NCI-H2196 treated with DMSO at 0.1 percent for 48 hours (cell line): ENCODE data around the gene COTL1.
A peak's percentile ranks its signal among the peaks of the same experiment; 100 is the strongest.
"Not testable (repeated sequence)": the region's sequence is repeated elsewhere in the genome, so short reads cannot be mapped to it uniquely, and the experiment has no call there.

Source experiments
- DNase-seq: peaks from one replicate; lab custom pipeline; 2025; ENCODE audit not compliant: unreplicated experiment; lab: John Stamatoyannopoulos, UW

The COTL1 gene

DNA sequence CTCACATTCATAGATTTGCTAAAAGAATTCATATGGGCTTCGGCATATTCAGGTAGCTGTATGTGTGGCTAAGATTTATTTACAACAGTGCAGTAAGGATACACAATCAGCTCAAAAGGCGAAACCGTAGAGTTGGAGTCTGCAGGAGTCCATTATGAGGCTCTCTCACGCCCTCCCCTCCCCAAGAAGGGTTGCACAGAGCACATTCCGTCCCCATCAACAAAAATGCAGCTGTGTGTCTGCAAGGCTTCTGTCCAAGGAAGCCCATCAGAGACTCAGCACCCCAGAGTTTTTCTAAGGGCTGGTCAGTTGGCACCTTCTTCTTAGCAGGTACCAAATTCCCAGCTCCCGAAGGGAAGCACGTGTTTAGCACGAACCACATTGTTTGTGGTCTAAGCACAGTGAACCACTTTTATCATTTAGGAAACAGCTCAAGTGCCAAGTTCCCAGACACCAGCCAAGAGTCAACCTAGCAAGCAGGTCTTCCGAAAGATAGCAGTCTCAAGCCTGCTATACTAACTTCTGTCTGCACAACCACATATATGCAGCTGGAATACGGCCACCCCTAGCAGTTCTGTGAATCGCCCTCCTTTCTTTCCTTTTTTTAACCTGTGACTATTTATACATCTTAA, 84.9 kb downstream of the COTL1 start:
- no peak for DNase-seq

DNA sequence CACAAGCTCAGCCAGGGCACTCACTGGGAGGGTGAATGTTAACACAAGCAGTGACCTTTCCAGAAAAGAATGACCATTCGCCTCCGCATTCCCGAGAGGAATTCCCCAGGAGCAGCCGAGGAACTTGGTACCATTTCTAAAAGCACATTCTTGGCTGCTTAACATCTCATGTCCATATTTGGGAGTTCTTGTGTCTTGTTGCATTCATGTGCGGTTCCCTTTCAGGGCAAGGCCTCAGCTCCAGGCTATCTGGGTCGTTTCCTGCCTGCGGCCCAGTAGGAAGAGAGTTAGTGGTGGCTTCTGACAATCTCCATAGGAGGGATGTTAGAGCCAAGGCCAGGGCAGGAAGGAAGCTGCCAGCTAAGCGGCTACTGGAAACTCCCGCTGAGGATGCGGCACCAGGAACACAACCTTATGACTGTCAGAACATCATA, 85.6 kb downstream of the COTL1 start:
- no peak for DNase-seq

DNA sequence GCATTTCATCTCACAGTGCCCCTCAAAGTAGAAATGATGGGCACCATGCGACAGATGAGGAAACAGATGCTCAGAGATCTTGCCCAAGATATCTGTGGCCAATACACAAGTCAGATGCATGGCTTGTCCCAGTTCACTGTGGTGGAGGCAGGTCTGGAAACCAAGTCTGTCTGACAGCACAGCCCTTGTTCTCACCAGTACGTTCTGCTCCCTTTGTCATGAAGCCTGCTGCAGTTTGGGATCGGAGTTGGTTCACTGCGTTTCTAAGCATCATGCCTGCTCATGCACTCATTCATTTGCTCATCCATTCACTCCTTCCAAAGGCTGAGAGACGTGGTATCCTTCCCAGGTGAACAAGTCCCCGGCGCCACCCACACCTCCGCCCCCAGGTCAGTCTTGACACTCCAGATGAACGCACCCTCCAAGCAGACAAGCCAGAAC, 86.2 kb downstream of the COTL1 start:
- DNase-seq = no peak

DNA sequence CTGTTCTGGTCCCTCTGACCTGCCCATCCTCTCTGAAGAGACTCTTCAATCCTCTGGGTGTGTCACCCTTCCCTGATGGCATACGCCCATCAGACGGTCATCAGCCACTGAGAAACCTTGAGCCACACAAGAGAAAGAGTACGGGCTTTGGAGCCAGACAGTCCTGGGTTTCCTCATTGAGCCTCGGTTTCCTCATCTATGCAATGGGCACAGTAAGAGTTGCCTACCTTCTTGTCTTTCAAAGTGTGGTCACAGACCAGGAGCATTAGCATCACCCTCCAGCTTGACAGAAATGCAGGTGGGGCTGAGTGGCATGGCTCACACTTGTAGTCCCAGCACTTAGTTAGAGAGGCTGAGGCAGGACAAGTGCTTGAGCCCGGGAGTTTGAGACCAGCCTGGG, 87.3 kb downstream of the COTL1 start:
- DNase-seq = no peak

DNA sequence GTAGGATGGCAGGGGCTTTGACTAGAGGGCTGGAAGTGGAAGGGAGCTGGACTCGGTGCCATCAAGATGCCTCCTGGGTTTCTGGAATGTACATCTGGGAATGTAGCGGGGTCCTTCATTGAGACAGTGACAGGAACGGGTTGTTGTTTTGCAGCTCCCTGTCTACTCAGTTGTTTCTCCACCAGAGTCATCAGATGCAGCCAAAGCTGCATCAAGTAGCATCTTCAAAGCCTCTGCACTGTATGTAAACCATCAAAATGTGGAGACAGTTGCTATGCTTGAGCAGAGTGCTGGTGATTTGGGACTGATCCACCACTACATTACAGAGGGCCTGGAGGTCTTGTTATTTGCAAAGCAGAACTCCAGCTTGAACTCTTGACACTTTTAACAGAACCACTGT, 88.3 kb downstream of the COTL1 start:
- no peak for DNase-seq

DNA sequence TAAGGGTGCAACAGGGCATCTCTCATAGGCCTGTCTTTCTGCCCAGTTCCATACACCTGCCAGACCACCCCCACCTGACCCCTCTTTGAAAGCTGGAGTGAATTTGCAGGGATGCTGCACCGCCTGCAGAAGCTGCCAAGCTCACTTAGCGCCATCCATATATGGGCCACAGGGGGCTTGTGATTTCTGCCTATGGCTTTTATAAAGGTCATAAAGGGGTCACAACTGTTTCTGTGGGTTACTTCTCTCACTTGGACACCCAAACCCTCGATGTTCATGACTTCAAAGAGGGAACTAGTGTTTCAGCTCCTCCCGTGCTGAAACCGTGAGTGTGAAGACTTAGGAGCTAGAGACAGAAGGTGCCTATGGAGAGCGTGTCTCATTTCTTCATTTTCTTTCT, 89.6 kb downstream of the COTL1 start:
- no peak for DNase-seq

DNA sequence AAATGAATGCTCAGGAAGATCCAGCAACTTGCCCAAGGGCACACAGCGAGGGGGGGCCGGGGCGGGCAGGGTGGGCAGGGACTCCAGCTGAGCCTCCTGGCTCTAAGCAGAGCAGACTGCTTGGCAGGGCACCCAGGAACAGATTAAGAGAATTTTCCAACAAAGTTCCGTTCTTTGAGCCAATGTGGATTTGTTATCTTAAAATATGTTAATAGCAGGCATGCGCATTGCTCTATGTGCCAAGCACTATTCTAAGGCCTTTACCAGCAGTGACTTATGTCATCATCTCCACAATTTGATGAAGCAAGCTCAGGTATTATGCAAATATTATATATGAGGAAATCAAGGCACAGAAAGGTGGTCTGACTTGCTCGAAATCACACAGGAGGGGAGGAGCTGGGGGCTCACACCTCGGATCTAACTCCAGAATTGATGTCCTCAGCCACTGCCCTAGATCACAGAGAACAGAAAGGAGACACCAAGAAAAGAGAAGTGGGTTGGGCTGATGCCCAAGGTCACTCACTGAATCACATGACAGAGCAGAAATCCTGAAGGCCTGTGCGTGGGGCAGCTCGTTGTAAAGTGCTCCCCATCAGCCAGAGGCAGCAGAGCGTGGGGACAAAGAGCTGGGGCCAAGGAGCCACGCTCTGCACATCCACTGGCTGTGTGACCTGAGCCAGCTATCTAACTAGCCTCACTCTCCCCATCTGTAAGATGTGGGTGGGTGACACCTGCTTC, 90.2 kb downstream of the COTL1 start:
- DNase-seq = no peak

DNA sequence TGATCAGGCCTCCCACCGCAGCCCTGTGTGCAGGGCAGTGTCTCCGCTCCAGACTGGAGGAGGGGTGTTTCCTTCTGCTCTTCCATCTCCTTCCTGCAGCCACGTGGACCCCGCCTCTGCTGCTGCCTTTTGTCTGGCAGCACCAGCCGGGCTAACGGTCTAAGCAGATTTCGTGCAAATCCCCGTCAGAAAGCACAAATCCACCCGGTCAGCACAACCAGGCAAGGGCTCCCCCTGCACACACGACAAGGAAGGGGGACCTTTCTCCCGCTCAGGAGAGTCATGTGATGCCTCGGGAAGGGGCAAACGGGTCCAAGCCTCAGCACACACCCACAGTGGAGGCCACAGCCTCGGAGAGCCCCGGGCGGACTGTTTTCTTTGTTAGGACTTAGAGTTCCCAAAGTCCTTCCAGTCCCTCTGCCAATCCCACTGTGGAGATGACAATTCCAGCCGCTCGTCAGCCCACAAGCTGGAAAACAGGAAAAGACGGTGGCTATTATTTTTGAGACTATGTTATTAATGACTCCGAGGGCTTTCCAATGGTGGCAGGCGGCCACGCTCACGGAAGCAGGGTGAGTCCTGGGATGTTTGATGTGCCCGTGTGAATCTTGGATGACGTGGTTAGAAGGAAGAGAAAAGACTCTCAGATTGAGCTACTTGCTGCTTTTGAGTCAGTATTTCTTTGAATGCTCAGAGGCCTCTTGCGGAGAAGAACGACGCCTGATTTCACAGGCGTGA, 90.9 kb downstream of the COTL1 start:
- DNase-seq = no peak

DNA sequence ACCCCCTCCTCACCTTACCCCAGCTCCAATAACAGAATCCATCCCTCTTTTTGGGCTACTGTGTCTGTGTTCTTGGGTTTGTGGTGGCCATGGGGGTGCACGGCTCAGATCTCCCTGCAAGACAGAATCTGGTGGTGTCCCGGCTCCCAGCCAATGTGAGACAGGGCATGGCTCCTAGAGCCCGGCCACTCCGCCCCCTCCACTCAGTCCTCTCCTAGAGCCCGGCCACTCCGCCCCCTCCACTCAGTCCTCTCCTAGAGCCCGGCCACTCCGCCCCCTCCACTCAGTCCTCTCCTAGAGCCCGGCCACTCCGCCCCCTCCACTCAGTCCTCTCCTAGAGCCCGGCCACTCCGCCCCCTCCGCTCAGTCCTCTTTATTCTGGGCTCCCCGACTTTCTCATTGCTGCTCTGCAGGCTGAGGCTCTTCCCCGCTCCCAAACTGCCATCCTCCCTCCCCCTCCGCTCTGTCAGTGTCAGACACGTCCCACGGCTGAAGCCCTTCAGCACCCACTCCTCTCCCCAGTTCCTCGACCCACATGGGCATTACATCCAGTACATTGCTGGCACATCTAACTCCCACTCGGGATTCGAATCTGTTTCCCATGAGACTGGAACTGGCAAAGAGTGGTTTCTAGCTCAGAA, 92.8 kb downstream of the COTL1 start:
- not testable (repeated sequence) for DNase-seq

DNA sequence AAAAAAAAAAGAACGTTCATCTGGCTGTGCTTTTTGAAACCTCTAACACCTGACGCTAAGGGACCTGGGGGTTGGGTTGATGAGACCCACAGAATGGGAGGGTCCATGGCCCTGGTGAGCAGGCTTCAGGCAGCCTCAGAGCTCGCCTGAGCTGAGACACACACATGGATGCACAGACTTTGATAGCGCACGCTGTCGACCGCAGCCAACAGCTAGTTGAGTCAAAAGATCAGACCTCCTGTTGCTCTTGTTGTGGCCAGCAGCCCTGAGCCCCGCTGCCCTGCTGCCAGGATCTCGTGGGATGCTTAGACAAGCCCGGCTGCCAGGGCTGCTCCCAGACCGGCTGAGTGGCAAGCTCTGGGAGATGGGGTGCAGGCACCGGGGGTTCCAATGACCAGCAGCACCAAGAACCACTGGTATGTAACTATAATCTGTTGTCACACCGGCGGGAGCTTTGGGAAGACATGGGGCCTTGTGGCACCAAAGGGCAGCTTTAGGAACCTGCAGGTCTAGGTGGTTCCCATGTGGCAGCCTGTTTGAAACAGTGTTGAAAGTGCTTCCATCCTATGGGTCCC, 93.4 kb downstream of the COTL1 start:
- no peak for DNase-seq

DNA sequence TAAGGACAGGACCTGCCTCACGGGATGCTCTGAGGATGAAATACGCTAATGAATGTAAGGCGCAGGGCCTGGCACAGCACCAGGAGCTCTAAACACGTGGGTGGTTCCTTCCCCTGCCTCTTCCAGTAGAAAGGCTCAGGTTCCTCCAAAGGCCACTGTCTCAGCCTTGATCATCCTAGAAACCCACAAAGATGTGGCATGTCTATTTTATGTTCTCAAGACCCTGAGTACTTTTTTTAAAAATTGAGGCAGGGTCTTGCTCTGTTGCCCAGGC, 96.4 kb downstream of the COTL1 start:
- no peak for DNase-seq

DNA sequence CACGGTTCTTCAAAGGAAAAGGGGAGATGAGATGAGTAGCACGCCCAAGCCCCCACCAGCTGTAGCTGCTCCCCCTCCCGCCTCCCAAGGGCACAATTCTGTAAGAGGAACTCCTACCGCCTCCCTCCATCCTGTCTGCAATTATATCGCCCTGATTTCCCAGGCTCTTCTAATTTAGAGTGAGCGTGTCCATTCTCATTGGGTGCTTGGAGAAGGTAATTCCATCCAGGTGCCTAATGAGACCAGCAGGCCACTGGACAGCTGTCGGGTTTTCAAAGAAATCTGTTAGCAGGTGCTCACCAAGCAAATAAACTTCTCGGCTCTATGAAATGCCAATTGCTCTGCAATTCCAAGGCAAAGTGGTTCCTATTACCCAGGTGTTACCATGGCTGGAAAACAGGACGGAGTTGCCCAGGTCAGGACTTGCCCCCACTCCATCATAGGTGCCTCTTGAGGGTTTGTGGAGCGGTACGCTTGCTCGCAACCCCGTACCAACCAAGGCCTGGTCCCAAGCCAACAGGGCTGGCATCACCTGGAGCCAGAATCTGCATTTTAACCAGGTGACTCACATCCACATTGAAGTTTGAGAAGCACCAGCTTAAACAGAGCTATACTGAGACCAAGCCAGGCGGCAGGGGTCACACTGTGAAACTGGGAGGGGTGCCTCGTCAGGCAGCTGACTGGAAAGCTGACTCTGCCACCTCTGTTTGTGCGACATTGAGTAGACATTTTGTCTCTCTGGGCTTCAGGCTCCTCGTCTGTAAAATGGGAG, 97.0 kb downstream of the COTL1 start:
- peak; percentile 93 for DNase-seq

DNA sequence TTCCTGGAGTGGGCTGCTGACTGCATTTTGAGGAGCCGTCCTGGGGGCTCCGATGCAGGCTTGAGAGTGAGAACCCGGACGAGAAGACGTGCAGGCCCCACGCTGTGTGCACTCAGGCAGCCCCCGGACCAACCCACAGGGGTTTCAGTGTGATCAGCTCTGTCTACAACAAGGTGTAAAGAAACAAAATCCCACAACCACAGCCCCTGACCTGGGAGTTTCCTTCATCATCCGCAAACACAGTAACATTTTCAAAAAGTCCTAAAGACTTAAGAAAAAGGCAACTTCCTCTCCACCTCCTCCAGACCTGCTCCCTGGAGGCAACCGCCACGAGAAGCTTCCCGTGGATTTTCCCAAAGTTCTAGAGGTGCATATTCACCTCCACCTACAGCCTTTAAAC, 98.0 kb downstream of the COTL1 start:
- no peak for DNase-seq

DNA sequence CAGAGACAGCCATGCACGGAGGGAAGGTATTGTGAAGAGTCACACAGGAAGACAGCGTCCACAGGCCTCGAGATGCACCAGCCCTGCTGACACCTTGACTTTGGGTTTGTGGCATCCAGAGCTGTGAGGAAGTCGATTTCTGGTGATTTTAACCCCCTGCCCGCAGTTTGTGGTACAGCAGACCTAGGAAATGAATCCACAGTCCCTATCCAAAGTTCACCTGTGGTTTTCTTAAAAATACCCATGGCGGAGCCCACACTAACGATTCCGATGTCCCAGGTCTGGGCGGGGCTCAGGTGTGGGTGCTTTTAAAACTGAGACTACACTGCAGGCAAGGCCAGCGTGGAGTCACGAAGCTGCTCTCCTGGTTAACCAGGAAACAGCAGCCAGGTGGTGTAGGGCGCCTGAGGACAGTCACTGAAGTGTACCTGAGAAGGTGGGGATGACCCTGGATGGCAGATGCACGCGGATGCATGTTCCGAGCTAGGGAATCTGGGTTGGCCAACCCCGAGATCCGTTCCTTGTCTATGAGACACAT, 99.0 kb downstream of the COTL1 start:
- DNase-seq = no peak

DNA sequence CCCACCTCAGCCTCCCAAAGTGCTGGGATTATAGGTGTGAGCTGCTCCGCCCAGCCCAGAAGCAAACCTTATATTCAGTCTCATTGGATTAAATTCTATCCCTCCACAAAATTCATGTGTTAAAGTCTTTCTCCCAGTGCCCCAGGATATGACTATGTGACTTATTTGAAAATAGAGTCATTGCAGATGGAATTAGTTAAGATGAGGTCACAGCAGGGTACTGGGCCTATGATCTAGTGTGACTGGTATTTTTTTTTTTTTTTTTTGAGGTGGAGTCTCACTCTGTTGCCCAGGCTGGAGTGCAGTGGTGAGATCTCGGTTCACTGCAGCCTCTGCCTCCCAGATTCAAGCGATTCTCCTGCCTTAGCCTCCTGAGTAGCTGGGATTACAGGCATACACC, 99.7 kb downstream of the COTL1 start:
- not testable (repeated sequence) for DNase-seq

DNA sequence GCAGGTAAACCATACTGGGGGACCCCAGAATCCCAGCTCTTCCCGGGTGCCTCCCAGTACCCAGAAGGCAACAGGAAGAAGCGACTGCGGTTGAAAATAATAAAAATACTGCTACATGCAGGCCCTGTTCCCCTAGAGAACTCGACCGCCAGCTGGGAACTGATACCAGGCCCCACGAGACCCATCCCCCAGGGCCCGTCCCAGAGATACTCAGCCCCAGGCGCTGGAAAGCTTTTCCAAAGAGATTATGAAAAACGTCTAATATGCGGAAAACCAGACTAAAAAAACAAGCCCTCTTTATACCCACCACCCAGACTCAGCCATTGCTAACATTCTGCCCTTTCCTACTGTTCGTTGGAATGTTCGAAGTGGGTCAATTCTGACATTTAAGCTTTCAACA, 100.5 kb downstream of the COTL1 start:
- no peak for DNase-seq
